Caki2 (cell line): ENCODE data around the gene CHID1. TPM values are rescaled to one million over a fixed set of nuclear protein-coding genes. Genes with fewer than 3 reads are reported as not detected.
A peak's percentile ranks its signal among the peaks of the same experiment; 100 is the strongest.

Source experiments
- DNase-seq: peaks from one replicate; pipeline ENCODE4 v3.0.0-alpha.2; 2015; ENCODE audit warnings: low read depth
- in situ Hi-C: cut with HindIII; loops from 2 replicates; pipeline ENCODE4 v1.10.0; 2016; ENCODE audit warnings: low sequenced_read_pairs, low pct_unique_long_range_greater_than_20kb, mixed read lengths
- total RNA-seq: library from RNA; depleted of rRNA; stranded (reverse); fragments of >200 nt; shearing (Covaris generic); gene quantifications from 2 replicates; pipeline ENCODE4 v1.2.3, GENCODE V29; 2014; ENCODE audit warnings: low replicate concordance

Gene CHID1
- total RNA-seq, 1 experiment from 2014 or later = 146 TPM

DNA sequence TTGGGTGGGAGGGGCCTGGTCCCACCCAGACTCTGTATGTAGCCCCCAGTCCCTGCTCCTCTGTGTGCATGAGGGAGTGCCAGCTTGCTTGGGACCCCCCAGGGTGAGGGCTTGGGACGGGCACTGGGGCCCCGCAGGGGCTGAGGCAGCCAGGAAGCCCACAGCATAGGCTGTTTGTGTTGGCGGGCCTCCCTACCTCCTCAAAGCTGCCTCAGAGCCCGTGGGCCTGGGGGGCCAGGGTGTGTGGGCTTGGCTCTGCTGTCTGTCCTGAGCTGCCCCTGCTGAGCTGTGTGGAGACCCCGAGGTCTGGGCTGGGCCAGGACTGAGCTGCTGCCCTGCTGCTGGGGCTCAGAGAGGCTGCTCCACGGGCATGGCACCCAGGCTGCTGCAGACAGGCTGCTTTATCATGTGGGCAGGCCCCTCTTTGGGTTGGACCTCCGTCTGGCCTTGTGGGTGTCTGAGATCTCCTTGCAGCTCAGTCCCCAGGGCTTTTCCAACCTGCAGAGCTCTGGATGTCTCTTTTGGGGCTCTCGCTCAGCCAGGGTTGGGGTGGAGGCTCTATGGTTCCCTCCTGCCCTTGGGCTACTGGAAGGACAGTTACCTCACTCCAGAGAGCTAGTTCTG is 64.6 kb downstream of the CHID1 start:
- no peak for DNase-seq
- in situ Hi-C loops = no loop called here

DNA sequence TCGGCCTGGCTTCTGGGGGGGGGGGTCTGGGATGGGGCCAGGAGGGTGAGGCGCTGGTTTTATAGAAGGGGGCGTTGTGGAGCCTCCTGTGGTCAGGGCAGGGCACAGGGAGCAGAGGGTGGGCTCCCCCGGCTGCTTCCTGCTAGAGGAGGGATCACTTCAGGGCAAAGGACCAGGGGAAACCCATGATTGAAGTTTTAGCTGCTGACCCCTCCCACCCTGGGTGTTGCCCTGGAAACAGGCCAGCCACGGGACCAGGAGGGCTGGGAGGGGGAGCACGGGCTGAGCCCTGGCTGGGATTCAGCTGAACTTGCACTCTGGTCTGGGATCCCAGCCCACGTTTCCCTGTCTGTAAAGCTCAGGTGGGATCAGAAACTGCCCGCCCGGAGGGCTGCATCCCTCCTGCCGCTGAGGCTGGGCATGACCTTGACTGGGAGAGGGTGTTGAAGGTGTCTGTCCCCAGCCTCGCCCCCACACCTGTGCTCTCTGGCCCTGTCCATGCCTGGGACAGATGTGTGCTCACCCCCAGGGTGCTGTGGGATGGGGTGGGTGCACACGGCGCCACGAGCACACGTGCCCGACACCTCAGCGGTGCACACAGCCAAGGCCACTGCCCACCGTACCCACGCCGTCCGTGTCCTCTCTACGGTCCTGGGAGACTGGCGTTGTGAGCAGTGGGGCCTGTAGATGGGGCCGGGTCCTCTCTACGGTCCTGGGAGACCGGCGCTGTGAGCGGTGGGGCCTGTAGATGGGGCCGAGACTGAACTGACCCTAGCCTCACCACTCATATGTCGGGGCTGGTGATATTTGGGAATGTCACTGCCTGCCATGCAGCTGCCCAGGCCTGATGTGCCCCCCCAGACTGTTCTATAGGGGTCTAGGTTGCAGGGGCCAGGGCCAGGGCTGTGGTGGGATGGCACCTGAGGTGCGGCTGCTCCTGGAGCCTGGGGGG is 65.6 kb downstream of the CHID1 start:
- peak; percentile 94 for DNase-seq
- in situ Hi-C loops = no loop called here

- peak; percentile 89 for DNase-seq
- in situ Hi-C loops = no loop called here
Observed at GRCh38 chr11:843818-844692, 66.6 kb downstream of the CHID1 start.

- in situ Hi-C loops = no loop called here
- DNase-seq = no peak
Observed at GRCh38 chr11:843086-843734, 67.4 kb downstream of the CHID1 start.

DNA sequence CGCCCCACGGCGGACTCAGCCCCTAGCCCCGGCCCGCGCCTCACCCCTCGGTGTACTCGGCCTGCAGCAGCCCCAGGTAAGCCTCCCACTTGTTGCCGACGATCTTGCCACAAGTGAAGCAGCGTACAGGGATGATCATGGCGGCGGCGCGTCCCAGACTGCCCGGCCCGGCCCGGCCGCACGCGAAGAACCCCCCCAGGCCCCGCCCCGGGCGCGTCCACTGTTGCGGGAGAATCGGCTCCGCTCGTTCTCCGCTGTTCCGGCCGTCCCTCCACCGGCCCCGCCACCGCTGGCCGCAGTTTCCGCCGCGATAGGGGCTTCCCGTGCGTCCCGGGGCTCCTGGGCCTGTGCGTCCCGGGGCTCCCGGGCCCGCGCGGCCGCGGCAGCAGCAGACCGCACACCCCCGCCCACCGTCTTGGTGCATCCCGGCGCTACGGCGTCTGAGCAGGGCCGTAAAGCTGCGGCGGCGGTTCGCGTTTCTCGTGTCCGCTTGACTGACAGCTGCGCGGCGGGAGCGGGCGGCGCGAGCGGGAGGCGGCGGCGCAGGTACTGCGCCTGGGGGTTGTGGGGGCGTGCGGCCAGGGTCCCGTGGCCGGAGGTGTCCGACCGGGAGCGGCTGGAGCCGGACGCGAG is 68.1 kb downstream of the CHID1 start, which contains the start of the genes POLR2L and TSPAN4:
Gene POLR2L (minus strand): TSS at position 160 of the 633 bp plus-strand sequence. CDS start 21 bp downstream, at position 139.
Gene TSPAN4 (plus strand): TSS at position 483 of the 633 bp plus-strand sequence. CDS start 7,453 bp downstream, outside the sequence.
- DNase-seq = peak; percentile 82
- in situ Hi-C loops = no loop called here

DNA sequence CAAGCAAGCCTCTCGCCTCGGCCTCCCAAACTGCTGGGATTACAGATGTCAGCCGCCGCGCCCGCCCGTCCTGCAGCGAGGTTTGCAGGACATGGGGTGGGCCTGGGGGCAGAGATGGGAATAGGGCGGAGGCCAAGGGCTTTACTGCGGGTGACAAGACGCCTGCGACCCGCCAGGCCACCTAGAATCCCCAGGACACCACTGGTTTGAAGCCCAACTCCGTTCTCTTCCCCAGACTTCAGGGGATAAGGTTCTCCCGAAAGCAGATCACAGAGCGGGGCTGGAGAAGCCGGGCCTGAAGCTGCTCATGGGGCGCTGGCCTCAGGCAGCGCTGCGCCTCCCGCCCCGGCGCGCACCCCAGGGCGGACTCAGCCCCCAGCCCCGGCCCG is 68.6 kb downstream of the CHID1 start:
- no peak for DNase-seq
- in situ Hi-C loops = no loop called here

DNA sequence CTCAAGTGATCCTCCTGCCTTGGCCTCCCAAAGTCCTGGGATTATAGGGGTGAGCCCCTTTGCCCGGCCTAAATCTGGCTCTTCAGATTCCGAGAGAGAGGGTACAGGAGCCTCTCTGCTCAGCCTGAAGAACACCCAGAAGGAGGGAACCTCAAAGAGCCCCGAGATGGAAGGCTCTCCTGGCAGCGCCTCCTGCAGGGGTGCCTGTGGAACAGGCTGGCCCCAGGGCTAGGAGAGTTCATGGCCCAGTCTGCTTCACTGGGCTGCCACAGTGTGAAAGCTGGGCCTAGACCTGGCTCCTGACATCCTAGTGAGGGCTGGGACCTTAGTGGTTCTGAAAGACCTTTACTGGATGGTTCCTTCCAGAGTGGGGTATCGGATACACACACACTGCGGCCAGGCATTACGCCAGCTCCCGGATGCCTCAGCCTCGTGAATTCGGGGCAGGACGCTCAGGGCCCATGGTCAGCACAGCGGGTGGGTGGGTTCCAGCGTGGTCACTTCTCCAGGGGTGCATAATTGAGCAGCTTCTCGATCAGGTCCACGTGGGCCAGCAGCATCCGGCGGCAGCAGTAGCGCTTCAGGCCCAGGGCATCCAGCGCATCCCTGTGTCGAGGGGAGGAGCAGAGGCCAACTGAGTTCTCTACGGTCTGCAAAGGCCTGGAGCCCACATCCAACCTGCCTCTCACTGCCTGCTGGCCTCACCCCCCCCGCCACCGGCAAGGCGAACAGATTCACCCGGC is 70.6 kb downstream of the CHID1 start:
- no peak for DNase-seq
- in situ Hi-C loops = no loop called here

GRCh38 chr11:839280-839623 is 71.4 kb downstream of the CHID1 start:
- DNase-seq = no peak
- in situ Hi-C loops = no loop called here

DNA sequence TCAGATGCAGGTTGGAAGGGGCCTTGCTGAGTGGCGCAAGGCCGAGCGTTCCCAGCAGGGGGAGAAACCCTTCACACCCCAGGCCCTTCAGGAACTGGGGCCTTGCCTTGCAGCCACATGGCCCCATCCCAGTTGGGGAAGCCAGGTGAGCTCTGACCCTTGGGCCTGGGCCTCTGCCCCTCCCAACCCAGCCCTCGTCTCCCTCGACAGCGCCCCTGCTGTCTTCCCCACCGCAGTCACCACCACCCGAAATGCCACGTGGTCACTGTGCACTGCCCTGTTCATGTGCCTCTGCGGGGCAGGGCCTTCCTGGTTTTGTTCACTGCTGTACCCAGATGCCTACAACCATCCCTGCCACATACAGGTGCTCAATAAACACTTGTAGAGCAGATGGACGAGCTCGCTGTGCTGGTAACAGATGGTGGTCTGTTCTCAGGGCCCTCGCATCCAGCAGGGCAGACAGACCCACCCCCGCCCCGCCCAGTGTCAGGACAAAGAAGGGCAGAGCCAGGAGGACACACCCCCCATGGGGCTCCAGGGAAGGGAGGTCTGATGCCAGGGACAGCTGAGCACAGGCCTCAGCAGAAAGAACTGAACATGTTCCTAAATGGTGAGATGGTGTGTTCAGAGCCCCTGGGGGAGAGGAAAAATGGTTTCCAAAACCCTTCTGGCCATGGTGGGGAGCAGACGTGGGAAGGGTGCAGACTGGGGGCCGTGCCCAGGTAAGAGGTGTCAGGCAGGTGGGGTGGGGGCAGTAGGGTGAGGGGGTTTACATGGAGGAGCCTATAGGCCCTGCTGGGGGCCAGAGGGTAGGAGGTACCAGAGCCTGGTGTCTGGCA is 72.0 kb downstream of the CHID1 start:
- in situ Hi-C loops = no loop called here

GRCh38 chr11:837990-838307 is 72.7 kb downstream of the CHID1 start:
- DNase-seq = no peak
- in situ Hi-C loops = no loop called here

More for the DNA sequence above, 72.0 kb downstream of the CHID1 start:
- no peak for DNase-seq

- DNase-seq = no peak
- in situ Hi-C loops = no loop called here
Observed at GRCh38 chr11:837189-837989, 73.2 kb downstream of the CHID1 start.

- in situ Hi-C loops = no loop called here
Observed at GRCh38 chr11:836700-837099, 73.9 kb downstream of the CHID1 start.

DNA sequence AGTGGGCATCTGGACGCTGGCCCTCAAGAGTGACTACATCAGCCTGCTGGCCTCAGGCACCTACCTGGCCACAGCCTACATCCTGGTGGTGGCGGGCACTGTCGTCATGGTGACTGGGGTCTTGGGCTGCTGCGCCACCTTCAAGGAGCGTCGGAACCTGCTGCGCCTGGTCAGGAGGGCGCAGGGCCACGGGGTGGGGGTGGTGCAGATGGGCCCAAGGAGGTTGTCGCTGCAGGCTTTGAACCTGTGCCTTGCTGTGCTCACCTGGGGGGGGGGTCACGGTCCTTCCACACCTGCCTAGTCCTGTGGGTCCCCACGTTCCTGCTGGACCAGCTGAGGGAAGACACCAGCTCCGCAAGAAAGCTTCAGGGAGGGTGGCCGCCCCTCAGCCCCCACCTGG is 74.3 kb downstream of the CHID1 start:
- DNase-seq = no peak
- in situ Hi-C loops = no loop called here

More at GRCh38 chr11:836700-837099, 73.9 kb downstream of the CHID1 start:
- DNase-seq = no peak

DNA sequence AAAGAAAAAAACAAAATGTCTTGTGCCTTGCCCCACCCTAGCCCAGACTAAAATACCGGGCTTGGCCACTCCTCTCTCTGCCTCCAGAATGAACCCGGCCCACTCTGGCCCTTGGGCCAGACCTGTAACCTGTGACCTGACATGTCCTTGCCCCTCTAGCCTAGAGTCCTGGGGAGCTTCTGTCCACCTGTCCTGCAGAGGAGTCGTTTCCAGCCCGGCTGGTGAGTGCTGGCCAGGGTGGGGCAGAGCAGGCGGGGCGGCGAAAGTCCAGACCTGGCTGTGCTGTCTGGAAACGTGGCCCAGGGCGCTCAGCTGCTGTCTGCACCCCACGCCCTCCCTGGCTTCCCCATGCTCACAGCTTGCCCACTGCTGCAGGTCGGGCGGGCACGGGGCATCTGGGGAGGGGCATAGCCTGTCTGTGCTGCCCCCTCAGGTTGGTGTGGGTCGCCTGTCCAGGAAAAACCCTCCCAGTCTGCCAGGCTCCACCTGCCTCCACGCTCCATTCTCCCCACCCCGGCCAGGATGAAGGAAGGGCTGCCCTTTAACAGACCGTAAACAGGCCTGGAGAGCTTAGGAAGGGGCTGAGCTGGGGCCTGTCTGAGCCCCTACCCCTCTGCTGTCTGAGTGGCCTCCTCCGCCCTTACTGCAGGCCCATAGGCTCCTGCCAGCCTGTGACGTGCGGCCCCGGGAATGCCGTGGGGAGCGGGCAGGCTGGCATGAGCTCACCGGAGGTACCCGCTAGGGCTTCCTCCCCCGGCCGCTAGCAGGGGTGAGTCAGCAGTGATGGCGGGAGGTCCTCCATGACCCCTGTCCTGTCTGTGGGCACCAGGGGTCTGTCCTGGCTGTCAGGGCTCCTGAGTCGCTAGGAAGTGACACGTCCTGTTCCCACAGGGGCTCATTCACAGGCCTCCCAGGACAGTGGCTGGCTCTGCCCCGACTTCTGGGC is 76.0 kb downstream of the CHID1 start:
- in situ Hi-C loops = no loop called here
- peak; percentile 98 for DNase-seq
